ENCODE measurements around the gene ANKH.
A peak's percentile ranks its signal among the peaks of the same experiment; 100 is the strongest.
"Not testable (repeated sequence)": the region's sequence is repeated elsewhere in the genome, so short reads cannot be mapped to it uniquely, and the experiment has no call there.

Gene ANKH

GRCh38 chr5:14852779-14853178 lies 18.8 kb downstream of the ANKH start:
- H3K4me1 Mint-ChIP-seq (ENCODE audit: low read depth): peaks cover 45% of the 10 kb centered on the region
- no peaks in the 10 kb centered on the region for H3K27me3 Mint-ChIP-seq
- peaks cover 2% of the 10 kb centered on the region for H3K36me3 Mint-ChIP-seq
- H3K4me3 Mint-ChIP-seq: no peak overlapping the region
- H3K9me3 Mint-ChIP-seq (ENCODE audit: low read depth): no peaks in the 10 kb centered on the region
- no peak overlapping the region for H3K27ac Mint-ChIP-seq

GRCh38 chr5:14851999-14852526 lies 19.5 kb downstream of the ANKH start:
- Mint-ChIP-seq H3K36me3 (no peaks in the 10 kb centered on the region), H3K4me1 (ENCODE audit: low read depth) (peaks cover 42% of the 10 kb centered on the region), H3K27ac (peak overlapping the region; percentile 38), H3K27me3 (no peaks in the 10 kb centered on the region), H3K4me3 (no peak overlapping the region), H3K9me3 (ENCODE audit: low read depth) (no peaks in the 10 kb centered on the region)

- no peak overlapping the region for H3K27ac Mint-ChIP-seq
- H3K4me3 Mint-ChIP-seq: no peak overlapping the region
- H3K27me3 Mint-ChIP-seq: no peaks in the 10 kb centered on the region
- H3K36me3 Mint-ChIP-seq: no peaks in the 10 kb centered on the region
- peaks cover 37% of the 10 kb centered on the region for H3K4me1 Mint-ChIP-seq (ENCODE audit: low read depth)
- H3K9me3 Mint-ChIP-seq (ENCODE audit: low read depth): no peaks in the 10 kb centered on the region
Measured at GRCh38 chr5:14851597-14851996, 20.0 kb downstream of the ANKH start.

- peaks cover 33% of the 10 kb centered on the region for H3K4me1 Mint-ChIP-seq (ENCODE audit: low read depth)
- no peaks in the 10 kb centered on the region for H3K36me3 Mint-ChIP-seq
- H3K9me3 Mint-ChIP-seq (ENCODE audit: low read depth): no peaks in the 10 kb centered on the region
- no peak overlapping the region for H3K27ac Mint-ChIP-seq
- H3K4me3 Mint-ChIP-seq: no peak overlapping the region
- no peaks in the 10 kb centered on the region for H3K27me3 Mint-ChIP-seq
Measured at GRCh38 chr5:14851050-14851419, 20.5 kb downstream of the ANKH start.

- peaks cover 31% of the 10 kb centered on the region for H3K4me1 Mint-ChIP-seq (ENCODE audit: low read depth)
- no peaks in the 10 kb centered on the region for H3K27me3 Mint-ChIP-seq
- H3K36me3 Mint-ChIP-seq: peaks cover under 1% of the 10 kb centered on the region
- no peaks in the 10 kb centered on the region for H3K9me3 Mint-ChIP-seq (ENCODE audit: low read depth)
- no peak overlapping the region for H3K27ac Mint-ChIP-seq
- no peak overlapping the region for H3K4me3 Mint-ChIP-seq
Measured at GRCh38 chr5:14850419-14851049, 21.0 kb downstream of the ANKH start.

GRCh38 chr5:14849516-14850294 lies 21.9 kb downstream of the ANKH start:
- Mint-ChIP-seq H3K27ac (no peak overlapping the region), H3K36me3 (peaks cover 6% of the 10 kb centered on the region), H3K9me3 (ENCODE audit: low read depth) (no peaks in the 10 kb centered on the region), H3K4me3 (no peak overlapping the region), H3K4me1 (ENCODE audit: low read depth) (peaks cover 24% of the 10 kb centered on the region), H3K27me3 (no peaks in the 10 kb centered on the region)

- H3K4me3 Mint-ChIP-seq; H3K9me3 Mint-ChIP-seq (ENCODE audit: low read depth); H3K36me3 Mint-ChIP-seq; H3K27me3 Mint-ChIP-seq: not testable (repeated sequence)
- Mint-ChIP-seq H3K4me1 (ENCODE audit: low read depth) (peaks cover 19% of the 10 kb centered on the region), H3K27ac (peak overlapping the region; percentile 16)
Measured at GRCh38 chr5:14848942-14849341, 22.6 kb downstream of the ANKH start.

- Mint-ChIP-seq H3K27ac (no peak overlapping the region), H3K4me1 (ENCODE audit: low read depth) (peaks cover 22% of the 10 kb centered on the region), H3K27me3 (no peaks in the 10 kb centered on the region), H3K36me3 (peaks cover 9% of the 10 kb centered on the region), H3K9me3 (ENCODE audit: low read depth) (no peaks in the 10 kb centered on the region), H3K4me3 (no peak overlapping the region)
Measured at GRCh38 chr5:14848385-14848784, 23.2 kb downstream of the ANKH start.

GRCh38 chr5:14847471-14847870 lies 24.1 kb downstream of the ANKH start:
- Mint-ChIP-seq H3K4me3 (no peak overlapping the region), H3K27ac (no peak overlapping the region), H3K36me3 (peaks cover 9% of the 10 kb centered on the region), H3K9me3 (ENCODE audit: low read depth) (no peaks in the 10 kb centered on the region), H3K4me1 (ENCODE audit: low read depth) (peaks cover 18% of the 10 kb centered on the region), H3K27me3 (no peaks in the 10 kb centered on the region)

- Mint-ChIP-seq H3K36me3 (peaks cover 23% of the 10 kb centered on the region), H3K4me3 (no peak overlapping the region), H3K9me3 (ENCODE audit: low read depth) (peaks cover 3% of the 10 kb centered on the region), H3K4me1 (ENCODE audit: low read depth) (peaks cover 34% of the 10 kb centered on the region), H3K27me3 (no peaks in the 10 kb centered on the region), H3K27ac (no peak overlapping the region)
Measured at GRCh38 chr5:14842117-14842516, 29.5 kb downstream of the ANKH start.

GRCh38 chr5:14840624-14841023 lies 31.0 kb downstream of the ANKH start:
- H3K27ac Mint-ChIP-seq: no peak overlapping the region
- no peaks in the 10 kb centered on the region for H3K27me3 Mint-ChIP-seq
- H3K36me3 Mint-ChIP-seq: peaks cover 25% of the 10 kb centered on the region
- H3K9me3 Mint-ChIP-seq (ENCODE audit: low read depth): peaks cover 3% of the 10 kb centered on the region
- no peak overlapping the region for H3K4me3 Mint-ChIP-seq
- H3K4me1 Mint-ChIP-seq (ENCODE audit: low read depth): peaks cover 41% of the 10 kb centered on the region

- H3K4me1 Mint-ChIP-seq (ENCODE audit: low read depth): peaks cover 51% of the 10 kb centered on the region
- H3K27ac Mint-ChIP-seq: no peak overlapping the region
- H3K27me3 Mint-ChIP-seq: no peaks in the 10 kb centered on the region
- no peak overlapping the region for H3K4me3 Mint-ChIP-seq
- peaks cover 18% of the 10 kb centered on the region for H3K36me3 Mint-ChIP-seq
- peaks cover 3% of the 10 kb centered on the region for H3K9me3 Mint-ChIP-seq (ENCODE audit: low read depth)
Measured at GRCh38 chr5:14838396-14839319, 32.9 kb downstream of the ANKH start.

- H3K27ac Mint-ChIP-seq; H3K9me3 Mint-ChIP-seq (ENCODE audit: low read depth); H3K4me3 Mint-ChIP-seq; H3K27me3 Mint-ChIP-seq: not testable (repeated sequence)
- Mint-ChIP-seq H3K36me3 (peaks cover 20% of the 10 kb centered on the region), H3K4me1 (ENCODE audit: low read depth) (peaks cover 56% of the 10 kb centered on the region)
Measured at GRCh38 chr5:14837423-14838122, 34.0 kb downstream of the ANKH start.
